Osteocyte (in vitro differentiated cells): ENCODE measurements around the gene NECTIN3. TPM values are rescaled to one million over a fixed set of nuclear protein-coding genes. Genes with fewer than 3 reads are reported as not detected.

Source experiments
- DNase-seq: peaks from one replicate; pipeline ENCODE4 v3.0.0; 2021; ENCODE audit warnings: mixed read lengths; ENCODE audit not compliant: unreplicated experiment; ENCODE audit errors: extremely low spot score
- H3K27ac Mint-ChIP-seq: one replicate; pipeline ENCODE4 v1.8.0; 2021; ENCODE audit warnings: mild to moderate bottlenecking, mixed read lengths; ENCODE audit not compliant: unreplicated experiment
- H3K27me3 Mint-ChIP-seq: one replicate; pipeline ENCODE4 v1.8.0; 2021; ENCODE audit warnings: mixed read lengths; ENCODE audit not compliant: unreplicated experiment
- H3K36me3 Mint-ChIP-seq: one replicate; pipeline ENCODE4 v1.8.0; 2021; ENCODE audit warnings: mixed read lengths; ENCODE audit not compliant: unreplicated experiment
- H3K4me1 Mint-ChIP-seq: one replicate; pipeline ENCODE4 v1.8.0; 2021; ENCODE audit warnings: mixed read lengths; ENCODE audit not compliant: unreplicated experiment
- H3K4me3 Mint-ChIP-seq: one replicate; pipeline ENCODE4 v1.8.0; 2021; ENCODE audit warnings: mild to moderate bottlenecking, moderate library complexity, mixed read lengths; ENCODE audit not compliant: unreplicated experiment
- H3K9me3 Mint-ChIP-seq: one replicate; pipeline ENCODE4 v1.8.0; 2021; ENCODE audit warnings: mixed read lengths; ENCODE audit not compliant: unreplicated experiment
- total RNA-seq: library from RNA; stranded (reverse); gene quantifications from 2 replicates; pipeline ENCODE4 v1.2.1, GENCODE V29; 2021
- TF ChIP-seq, protein P1 (sequence below): fragments of 200-600 bp; sonication (generic); IDR thresholded peaks from 2 replicates; pipeline ENCODE4 v1.5.0; 2021; ENCODE audit warnings: antibody characterized with exemption, mild to moderate bottlenecking, moderate library complexity

NECTIN3 gene
- total RNA-seq, 1 donor from 2014 or later, result 70.8 TPM

DNA sequence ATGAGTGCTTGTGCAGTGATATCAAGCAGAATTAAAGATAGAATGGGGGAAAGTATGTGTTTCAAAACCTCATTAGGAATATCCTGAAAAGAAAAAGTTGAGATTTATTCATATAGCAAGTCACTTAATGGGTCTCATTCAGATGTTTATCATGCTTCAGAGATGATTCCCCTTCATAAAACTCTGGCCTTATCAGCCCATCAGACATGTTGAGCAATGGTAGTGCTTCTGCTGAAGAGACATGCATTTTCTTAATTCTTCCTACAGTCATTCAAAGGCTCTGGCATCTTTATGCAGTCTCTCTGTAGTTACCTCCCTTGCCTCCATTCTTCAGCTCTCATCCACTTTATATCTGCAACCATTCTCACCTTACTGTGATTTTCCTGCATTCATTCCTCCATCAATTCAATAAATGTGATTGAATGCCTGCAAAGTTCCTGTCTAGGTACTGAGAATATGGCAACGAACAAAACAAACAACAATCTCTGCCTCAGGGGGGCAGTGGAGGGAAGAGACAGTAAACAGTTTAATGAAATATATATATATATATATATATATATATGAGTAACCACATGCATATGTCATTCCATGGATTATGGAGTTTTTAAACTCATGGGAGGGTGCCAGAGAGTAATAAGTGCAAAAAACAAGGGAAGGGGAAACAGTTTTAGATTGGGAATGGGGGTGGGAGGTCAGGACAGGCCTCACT lies 138.5 kb downstream of the NECTIN3 start:
- no peak overlapping the region for H3K4me3 Mint-ChIP-seq
- peaks cover 9% of the 10 kb centered on the region for H3K36me3 Mint-ChIP-seq
- no peaks in the 10 kb centered on the region for H3K27me3 Mint-ChIP-seq
- no peak for DNase-seq
- H3K27ac Mint-ChIP-seq, result no peak overlapping the region
- TF ChIP-seq, protein P1, sequence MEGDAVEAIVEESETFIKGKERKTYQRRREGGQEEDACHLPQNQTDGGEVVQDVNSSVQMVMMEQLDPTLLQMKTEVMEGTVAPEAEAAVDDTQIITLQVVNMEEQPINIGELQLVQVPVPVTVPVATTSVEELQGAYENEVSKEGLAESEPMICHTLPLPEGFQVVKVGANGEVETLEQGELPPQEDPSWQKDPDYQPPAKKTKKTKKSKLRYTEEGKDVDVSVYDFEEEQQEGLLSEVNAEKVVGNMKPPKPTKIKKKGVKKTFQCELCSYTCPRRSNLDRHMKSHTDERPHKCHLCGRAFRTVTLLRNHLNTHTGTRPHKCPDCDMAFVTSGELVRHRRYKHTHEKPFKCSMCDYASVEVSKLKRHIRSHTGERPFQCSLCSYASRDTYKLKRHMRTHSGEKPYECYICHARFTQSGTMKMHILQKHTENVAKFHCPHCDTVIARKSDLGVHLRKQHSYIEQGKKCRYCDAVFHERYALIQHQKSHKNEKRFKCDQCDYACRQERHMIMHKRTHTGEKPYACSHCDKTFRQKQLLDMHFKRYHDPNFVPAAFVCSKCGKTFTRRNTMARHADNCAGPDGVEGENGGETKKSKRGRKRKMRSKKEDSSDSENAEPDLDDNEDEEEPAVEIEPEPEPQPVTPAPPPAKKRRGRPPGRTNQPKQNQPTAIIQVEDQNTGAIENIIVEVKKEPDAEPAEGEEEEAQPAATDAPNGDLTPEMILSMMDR, result no peak
- no peaks in the 10 kb centered on the region for H3K9me3 Mint-ChIP-seq
- no peaks in the 10 kb centered on the region for H3K4me1 Mint-ChIP-seq

DNA sequence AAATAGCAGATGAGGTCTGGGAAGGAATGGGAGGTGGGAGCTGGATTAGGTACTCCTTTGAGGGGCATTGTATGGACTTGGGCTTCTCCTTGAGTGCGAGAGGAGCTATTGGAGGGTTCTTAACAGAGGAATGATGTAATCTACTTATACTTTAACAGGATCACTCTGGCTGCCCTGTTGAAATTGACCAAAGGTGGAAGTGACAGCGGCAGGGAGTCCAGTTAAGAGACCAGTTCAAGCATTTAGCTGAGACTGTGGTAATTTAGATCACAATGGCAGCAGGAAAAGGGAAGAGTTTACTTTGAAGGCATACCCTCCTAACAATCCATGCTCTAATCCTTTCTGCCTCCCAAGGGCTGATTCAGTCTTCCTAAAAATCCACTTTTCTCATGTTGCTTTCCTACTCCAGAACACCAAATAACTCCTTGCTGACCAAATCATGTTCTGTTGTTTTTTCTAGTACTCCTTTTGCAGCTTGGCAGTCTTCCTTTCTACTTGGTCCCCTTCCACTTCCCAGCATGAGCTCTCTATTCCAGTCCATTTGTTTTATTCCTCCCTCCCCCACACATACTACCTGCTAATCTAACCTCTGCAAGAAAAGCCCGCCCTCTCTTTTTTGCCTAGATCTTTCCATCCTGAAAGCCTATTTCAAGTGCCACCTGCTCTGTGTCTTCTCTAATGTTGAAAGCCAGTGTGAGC lies 139.4 kb downstream of the NECTIN3 start:
- TF ChIP-seq, protein P1, result no peak
- peaks cover 6% of the 10 kb centered on the region for H3K36me3 Mint-ChIP-seq
- no peaks in the 10 kb centered on the region for H3K4me1 Mint-ChIP-seq
- no peak for DNase-seq
- no peak overlapping the region for H3K4me3 Mint-ChIP-seq
- no peaks in the 10 kb centered on the region for H3K27me3 Mint-ChIP-seq
- H3K27ac Mint-ChIP-seq, result no peak overlapping the region
- H3K9me3 Mint-ChIP-seq, result no peaks in the 10 kb centered on the region

DNA sequence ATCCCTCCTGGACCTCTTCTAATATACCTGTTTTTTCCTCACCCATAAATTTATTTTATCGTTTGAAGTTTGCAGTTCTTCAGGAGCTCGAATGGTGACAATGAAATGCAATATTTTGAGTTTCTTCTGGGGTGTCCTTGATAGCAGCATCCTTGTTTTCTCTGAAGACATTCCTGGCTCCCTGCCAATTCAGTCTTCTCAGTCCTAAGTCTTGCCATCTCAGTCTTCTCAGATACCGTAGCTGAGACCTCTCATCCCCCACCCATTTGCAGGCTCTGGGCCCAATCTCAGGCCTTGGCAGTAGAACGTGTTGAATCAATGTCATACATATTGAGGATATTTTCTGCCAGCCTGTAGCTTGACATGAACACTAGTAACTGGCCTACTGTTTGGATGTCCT lies 140.9 kb downstream of the NECTIN3 start:
- no peaks in the 10 kb centered on the region for H3K9me3 Mint-ChIP-seq
- TF ChIP-seq, protein P1, result no peak
- no peaks in the 10 kb centered on the region for H3K27me3 Mint-ChIP-seq
- no peak overlapping the region for H3K4me3 Mint-ChIP-seq
- H3K4me1 Mint-ChIP-seq, result no peaks in the 10 kb centered on the region
- peaks cover 6% of the 10 kb centered on the region for H3K36me3 Mint-ChIP-seq
- H3K27ac Mint-ChIP-seq, result no peak overlapping the region
- no peak for DNase-seq

DNA sequence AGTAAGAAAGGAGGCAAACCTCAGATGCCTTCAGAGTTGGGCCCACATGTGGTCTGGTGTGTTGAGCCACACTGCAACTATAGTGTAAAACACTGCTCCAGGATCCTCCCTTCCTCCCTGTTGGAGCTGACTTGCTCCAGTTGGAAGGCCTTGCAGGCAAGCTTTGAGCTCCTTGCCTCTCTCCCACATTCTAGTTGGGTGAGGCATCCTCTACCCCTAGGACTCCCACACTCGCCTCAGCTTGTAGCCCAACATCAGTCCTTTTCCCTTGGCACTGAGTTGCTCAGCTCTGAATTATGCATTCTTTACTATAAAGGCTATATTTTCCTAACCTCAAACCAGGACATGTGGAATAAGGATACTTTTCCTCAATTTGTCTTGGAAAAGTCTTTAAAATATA lies 143.9 kb downstream of the NECTIN3 start:
- H3K4me1 Mint-ChIP-seq, result no peaks in the 10 kb centered on the region
- peaks cover 6% of the 10 kb centered on the region for H3K36me3 Mint-ChIP-seq
- TF ChIP-seq, protein P1, result no peak
- no peaks in the 10 kb centered on the region for H3K9me3 Mint-ChIP-seq
- no peaks in the 10 kb centered on the region for H3K27me3 Mint-ChIP-seq
- H3K27ac Mint-ChIP-seq, result no peak overlapping the region
- no peak overlapping the region for H3K4me3 Mint-ChIP-seq
- DNase-seq, result no peak

DNA sequence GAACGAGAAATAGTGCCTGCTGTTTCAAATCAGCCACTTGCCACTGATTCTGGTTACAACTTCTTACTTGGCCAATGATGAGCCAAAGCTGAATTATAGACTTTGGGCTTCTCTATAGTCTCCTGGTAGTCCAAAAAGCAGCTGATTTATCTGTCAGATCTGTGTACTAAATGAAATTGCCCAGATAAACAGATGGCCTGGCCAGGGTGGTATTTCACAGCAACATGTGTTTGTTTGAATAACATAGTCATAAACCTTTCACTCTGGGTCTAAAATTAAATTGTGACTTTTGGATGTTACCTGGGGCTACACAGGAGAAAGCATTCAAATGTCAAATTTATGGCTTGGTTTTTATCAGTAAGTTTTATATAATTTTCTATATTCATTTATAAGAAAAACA lies 147.0 kb downstream of the NECTIN3 start:
- Mint-ChIP-seq H3K36me3 (peaks cover 4% of the 10 kb centered on the region), H3K4me1 (no peaks in the 10 kb centered on the region), H3K27me3 (no peaks in the 10 kb centered on the region), H3K4me3 (no peak overlapping the region), H3K27ac (no peak overlapping the region), H3K9me3 (no peaks in the 10 kb centered on the region)
- no peak for DNase-seq
- TF ChIP-seq, protein P1, result no peak
